ENCODE data around the gene KCNG2. TPM values are rescaled to one million over a fixed set of nuclear protein-coding genes. Genes with fewer than 3 reads are reported as not detected.

KCNG2 gene
- total and polyA plus RNA-seq, 2 of the 8 experiments (the other 6 are each of a cell fraction or from before 2014, with no cell fraction given), result 0.19 to 0.74 TPM

- no peaks in the 10 kb centered on the region for H3K36me3 ChIP-seq (ENCODE audit: control insufficient read depth in 2 of 4, insufficient read depth in 4 of 4, low read length in 3 of 4)
- no peak overlapping the region for H2AFZ ChIP-seq (ENCODE audit: low read length)
- peaks cover 22 to 45% (median 41%) of the 10 kb centered on the region in 4 experiments for H3K27me3 ChIP-seq (replicated peaks in 1 of 4; ENCODE audit: control insufficient read depth in 3 of 4, extremely low read depth in 1 of 4, insufficient read depth in 3 of 4, low read length in 3 of 4)
- H2BK20ac ChIP-seq (ENCODE audit: low read length), result no peak overlapping the region
- no peak overlapping the region for H3K4ac ChIP-seq (replicated peaks; ENCODE audit: insufficient read length, low read depth, low read length)
- H3K23me2 ChIP-seq (ENCODE audit: low read depth, low read length), result peaks cover 8% of the 10 kb centered on the region; the same call in 1 of the 2 replicates
- H3K79me2 ChIP-seq (ENCODE audit: control insufficient read depth in 1 of 2, insufficient read depth in 2 of 2, low read length in 2 of 2), result no peaks in the 10 kb centered on the region
- POLR2A ChIA-PET (ENCODE audit: partially characterized antibody), result no interaction called here
- H2BK120ac ChIP-seq (replicated peaks; ENCODE audit: low read depth, low read length), result no peak overlapping the region
- no peak overlapping the region for H3K56ac ChIP-seq (replicated peaks; ENCODE audit: insufficient read length, low read depth, low read length)
- H4K91ac ChIP-seq (replicated peaks; ENCODE audit: insufficient read length, low read length), result no peak overlapping the region
- H3K27ac ChIP-seq (ENCODE audit: low read depth, low read length), result no peak overlapping the region
- H3K23ac ChIP-seq (ENCODE audit: insufficient read length), result no peak overlapping the region
- no peak overlapping the region for H2BK15ac ChIP-seq (ENCODE audit: low read length)
- H2BK12ac ChIP-seq (ENCODE audit: low read depth, low read length), result no peak overlapping the region
- no peak overlapping the region for H4K5ac ChIP-seq (ENCODE audit: insufficient read length, low read depth, low read length)
- peak overlapping the region in 1 of 2 experiments; percentile 75; a peak in 1 of 4 replicates for H3K4me2 ChIP-seq (ENCODE audit: insufficient read depth in 1 of 2, low read depth in 2 of 2, low read length in 2 of 2)
- no peak overlapping the region for H3K18ac ChIP-seq (ENCODE audit: extremely low read depth, low read length)
- peaks cover 1 to 6% of the 10 kb centered on the region in 2 experiments for H4K20me1 ChIP-seq (replicated peaks in 1 of 2; ENCODE audit: control insufficient read depth in 1 of 2, insufficient read depth in 2 of 2, low read length in 2 of 2)
- FAIRE-seq (no peak), DNase-seq (ENCODE audit: low read depth in 1 of 2, low spot score in 2 of 2) (no peak)
- H3K9me3 ChIP-seq (ENCODE audit: insufficient read depth in 2 of 2, low read depth in 1 of 2, low read length in 1 of 2), result no peaks in the 10 kb centered on the region
- peak overlapping the region; percentile 28; the same call in 1 of the 2 replicates for H2AK5ac ChIP-seq (ENCODE audit: low read depth, low read length)
- no peak overlapping the region for H2BK5ac ChIP-seq (ENCODE audit: low read depth, low read length)
- H3K4me3 ChIP-seq (ENCODE audit: extremely low read depth in 1 of 4, insufficient read depth in 2 of 4, low read depth in 3 of 4, low read length in 4 of 4), result peak overlapping the region in 1 of 4 experiments; percentile 76; a peak in 1 of 8 replicates
- no peak overlapping the region for H3K9ac ChIP-seq (replicated peaks in 1 of 4; ENCODE audit: extremely low read depth in 1 of 4, low read depth in 3 of 4, low read length in 3 of 4)
- CTCF ChIA-PET (ENCODE audit: partially characterized antibody), result interaction anchor here (0.6 to 1.4 kb wide), 3 partner anchors 8 to 27 kb away, joined by 3 read pairs; no protein-coding TSS in a partner anchor
- no peak overlapping the region for H3K14ac ChIP-seq (ENCODE audit: insufficient read length)
- 86 to 100% methylated on average over 1 to 30 of the region's 30 CpGs for WGBS, 2 experiments (ENCODE audit: extremely low coverage in 1 of 2, insufficient coverage in 1 of 2, insufficient read length in 1 of 2, insufficient replicate concordance in 2 of 2, low coverage in 1 of 2, low lambda C conversion rate in 2 of 2, missing lambda C conversion rate in 1 of 2)
- H4K8ac ChIP-seq (ENCODE audit: extremely low read depth, insufficient read depth, low read length), result no peak overlapping the region
- peaks cover 0 to 12% (median 5%) of the 10 kb centered on the region in 4 experiments; a peak in 5 of 7 replicates for H3K4me1 ChIP-seq (replicated peaks in 1 of 4; ENCODE audit: control insufficient read depth in 3 of 4, insufficient read depth in 4 of 4, low read length in 3 of 4)
- H3K79me1 ChIP-seq (ENCODE audit: low read depth, low read length), result no peaks in the 10 kb centered on the region
- TF ChIP-seq TCF12 (IDR thresholded peaks at IDR 0.05; ENCODE audit: low read depth, low read length) (no peak), SP1 (IDR thresholded peaks at IDR 0.05; ENCODE audit: low read depth, low read length) (no peak), CBX8 (IDR thresholded peaks at IDR 0.05; ENCODE audit: borderline replicate concordance, low read depth, low read length) (no peak), SP4 (IDR thresholded peaks at IDR 0.05; ENCODE audit: low read length) (no peak), JUN (IDR thresholded peaks at IDR 0.05; ENCODE audit: low read depth, low read length) (no peak), CEBPB (IDR thresholded peaks at IDR 0.05; ENCODE audit: low read depth, low read length) (no peak)
These were observed 2.1 kb downstream of the KCNG2 start for GRCh38 chr18:79799619-79800370.

Data from H1 (cell line).